Esophagus mucosa (tissue), 1 donor: ENCODE measurements around the gene TMED8. TPM values are rescaled to one million over a fixed set of nuclear protein-coding genes. Genes with fewer than 3 reads are reported as not detected.
A peak's percentile ranks its signal among the peaks of the same experiment; 100 is the strongest.
"Not testable (repeated sequence)": the region's sequence is repeated elsewhere in the genome, so short reads cannot be mapped to it uniquely, and the experiment has no call there.

Experiments
- ATAC-seq: fragments of 200-7000 bp; cut with Tn5 transposase; one replicate; pipeline ENCODE4 v1.9.1; 2020
- total RNA-seq: library from RNA; stranded (reverse); gene quantifications from one replicate; pipeline ENCODE4 v1.2.4, GENCODE V29; 2023
- donor health status: DM: yes; HTN: yes; CAD: no.

TMED8 gene, protein sequence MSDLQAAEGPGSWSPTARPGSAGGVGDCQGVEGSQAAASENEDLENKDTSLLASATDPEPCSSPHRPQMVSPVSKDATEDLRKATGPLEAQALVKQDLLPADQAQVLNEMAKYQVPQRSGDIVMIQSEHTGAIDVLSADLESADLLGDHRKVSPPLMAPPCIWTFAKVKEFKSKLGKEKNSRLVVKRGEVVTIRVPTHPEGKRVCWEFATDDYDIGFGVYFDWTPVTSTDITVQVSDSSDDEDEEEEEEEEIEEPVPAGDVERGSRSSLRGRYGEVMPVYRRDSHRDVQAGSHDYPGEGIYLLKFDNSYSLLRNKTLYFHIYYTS
- 4.6 TPM for total RNA-seq

DNA sequence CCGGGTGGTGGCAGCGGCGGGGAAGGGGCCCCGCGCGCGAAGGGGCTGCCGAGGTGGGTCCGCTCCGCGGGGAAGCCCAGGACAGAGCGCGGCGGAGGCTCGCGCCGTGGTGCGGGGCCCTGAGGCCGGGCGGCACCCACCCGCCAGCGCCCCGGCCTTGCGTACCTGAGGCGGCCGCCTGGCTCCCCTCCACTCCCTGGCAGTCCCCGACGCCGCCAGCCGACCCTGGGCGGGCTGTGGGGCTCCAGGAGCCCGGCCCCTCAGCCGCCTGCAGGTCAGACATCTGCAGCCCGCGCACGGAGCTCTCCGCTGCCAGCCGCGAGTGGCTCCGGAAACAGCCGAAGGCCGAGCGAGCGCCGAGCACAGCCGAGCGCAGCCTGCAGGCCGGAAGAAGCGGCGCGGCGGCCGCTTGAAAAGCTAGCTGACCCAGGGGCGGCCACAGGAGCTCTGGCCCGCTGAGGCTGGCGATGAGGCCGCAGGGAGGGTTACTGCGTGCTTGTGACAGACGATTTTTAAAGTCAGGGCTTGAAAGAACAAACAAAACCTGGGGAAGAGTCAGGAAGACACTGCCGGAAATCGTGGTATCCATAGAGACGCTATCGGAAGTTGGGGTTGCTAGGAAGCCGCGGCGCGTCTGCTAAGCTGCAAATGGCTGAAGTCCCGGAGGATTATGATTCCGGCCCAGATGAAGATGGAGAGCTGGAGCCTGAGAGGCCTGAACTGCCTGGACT, at the start of gene TMED8, which contains the start of gene SAMD15:
TMED8 (minus strand) TSS at position 324 of the 731 bp plus-strand sequence; CDS start at position 283, 41 bp downstream.
SAMD15 (plus strand) TSS at position 609 of the 731 bp plus-strand sequence; CDS start at position 649, 40 bp downstream.
- peak; percentile 94 for ATAC-seq

DNA sequence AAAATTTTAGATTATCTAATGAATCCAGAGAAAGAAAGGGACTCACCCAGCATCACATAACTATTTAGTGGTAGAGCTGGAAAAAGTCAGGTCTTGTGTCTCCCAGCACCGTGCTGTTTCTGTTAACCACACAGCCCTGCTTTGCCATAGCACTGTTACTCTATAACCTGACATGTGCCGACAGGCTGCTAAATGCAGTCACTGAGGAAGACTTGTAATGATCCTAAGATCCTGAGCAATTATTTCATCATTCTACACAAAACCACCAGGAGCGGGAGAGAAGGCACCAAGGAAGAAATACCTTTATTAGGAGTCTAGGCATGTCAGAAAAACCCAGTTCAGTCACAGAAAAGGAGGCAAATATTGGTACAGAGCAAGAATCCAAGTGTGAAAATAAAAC, 49.5 kb upstream of the TMED8 start:
- no peak for ATAC-seq

DNA sequence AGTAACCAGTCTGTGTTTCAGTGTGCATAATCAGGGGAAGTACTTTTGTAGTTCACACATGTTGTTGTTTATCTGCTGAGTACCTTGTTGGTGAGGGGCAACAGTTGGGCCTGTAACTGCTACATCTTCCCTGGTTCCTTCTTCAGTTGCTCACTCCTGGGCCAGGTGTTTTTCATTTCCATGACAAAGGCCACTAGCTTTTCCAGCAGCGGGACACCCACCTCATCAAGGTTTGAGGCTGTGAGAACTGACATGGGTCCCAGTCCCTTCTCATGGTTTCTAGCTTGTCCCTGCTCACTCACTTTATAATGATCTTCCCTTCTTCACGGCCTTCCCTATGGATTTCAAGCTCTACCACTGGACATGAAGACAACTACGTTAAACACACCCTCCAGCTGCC, 48.0 kb upstream of the TMED8 start:
- no peak for ATAC-seq

DNA sequence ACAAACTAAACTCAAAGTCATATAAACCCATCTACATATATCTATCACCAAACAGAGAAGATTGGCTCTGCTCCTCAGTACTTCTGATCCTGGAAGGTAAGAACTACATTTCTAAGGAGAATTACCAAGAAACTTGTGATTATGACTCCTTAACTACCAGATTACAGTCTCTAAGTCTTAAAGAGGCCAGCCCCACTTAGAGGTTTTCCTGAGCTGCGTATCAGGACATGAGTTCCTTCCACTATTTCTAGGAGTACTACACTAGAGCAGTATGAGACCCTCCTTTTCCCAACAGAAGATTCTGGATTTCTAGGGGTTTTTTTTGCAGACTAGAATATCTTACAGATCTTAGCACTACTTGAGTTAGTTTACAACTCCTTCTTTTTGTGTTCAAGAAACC, 46.5 kb upstream of the TMED8 start, which contains the start of gene NOXRED1:
NOXRED1 (minus strand) TSS at position 101 of the 400 bp plus-strand sequence. CDS start 634 bp downstream, outside the sequence.
- no peak for ATAC-seq

DNA sequence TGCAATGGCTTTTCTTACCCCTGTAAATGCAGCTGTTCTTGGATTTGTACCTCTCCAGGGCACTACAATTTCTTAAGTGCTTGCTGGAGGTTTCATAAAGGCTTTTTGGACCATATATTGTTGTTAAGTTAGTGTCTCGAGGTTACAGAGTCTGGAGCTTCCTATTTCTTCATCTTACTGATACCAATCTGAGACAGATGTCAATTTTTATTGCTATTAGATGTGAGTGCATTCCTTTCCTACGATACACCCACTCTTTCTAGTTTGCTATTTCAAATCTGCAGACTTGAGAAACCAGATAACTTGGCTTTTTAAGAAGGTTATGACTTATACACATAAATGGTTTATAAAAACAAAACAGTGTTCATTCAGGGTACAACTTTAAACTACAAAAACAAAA, 44.3 kb upstream of the TMED8 start:
- ATAC-seq: no peak

DNA sequence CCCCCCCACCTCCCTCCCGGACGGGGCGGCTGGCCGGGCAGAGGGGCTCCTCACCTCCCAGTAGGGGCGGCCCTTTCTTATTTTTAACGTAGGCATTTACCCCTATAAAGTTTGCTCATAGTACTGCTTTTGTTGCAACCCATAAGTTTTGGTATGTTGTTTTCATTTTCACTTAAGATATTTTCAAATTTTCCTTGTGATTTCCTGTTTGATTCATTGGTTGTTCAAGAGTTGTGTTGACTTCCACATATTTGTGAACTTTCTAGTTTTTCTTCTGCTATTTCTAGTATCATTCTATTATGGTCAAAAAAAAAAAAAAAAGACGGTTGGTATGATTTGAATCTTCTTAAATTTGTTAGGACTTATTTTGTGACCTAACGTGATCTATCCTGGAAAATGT, 39.9 kb upstream of the TMED8 start:
- no peak for ATAC-seq

DNA sequence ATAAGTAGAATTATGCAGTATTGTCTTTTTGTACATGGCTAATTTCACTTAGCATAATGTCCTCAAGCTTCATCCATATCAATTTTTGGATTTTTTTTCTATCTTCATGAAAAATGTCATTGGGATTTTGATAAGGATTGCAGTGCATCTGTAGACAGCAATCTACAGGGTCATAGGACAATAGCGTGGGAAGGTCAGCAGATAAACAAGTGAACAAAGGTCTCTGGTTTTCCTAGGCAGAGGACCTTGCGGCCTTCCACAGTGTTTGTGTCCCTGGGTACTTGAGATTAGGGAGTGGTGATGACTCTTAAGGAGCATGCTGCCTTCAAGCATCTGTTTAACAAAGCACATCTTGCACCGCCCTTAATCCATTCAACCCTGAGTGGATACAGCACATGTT, 39.2 kb upstream of the TMED8 start:
- ATAC-seq: not testable (repeated sequence)

DNA sequence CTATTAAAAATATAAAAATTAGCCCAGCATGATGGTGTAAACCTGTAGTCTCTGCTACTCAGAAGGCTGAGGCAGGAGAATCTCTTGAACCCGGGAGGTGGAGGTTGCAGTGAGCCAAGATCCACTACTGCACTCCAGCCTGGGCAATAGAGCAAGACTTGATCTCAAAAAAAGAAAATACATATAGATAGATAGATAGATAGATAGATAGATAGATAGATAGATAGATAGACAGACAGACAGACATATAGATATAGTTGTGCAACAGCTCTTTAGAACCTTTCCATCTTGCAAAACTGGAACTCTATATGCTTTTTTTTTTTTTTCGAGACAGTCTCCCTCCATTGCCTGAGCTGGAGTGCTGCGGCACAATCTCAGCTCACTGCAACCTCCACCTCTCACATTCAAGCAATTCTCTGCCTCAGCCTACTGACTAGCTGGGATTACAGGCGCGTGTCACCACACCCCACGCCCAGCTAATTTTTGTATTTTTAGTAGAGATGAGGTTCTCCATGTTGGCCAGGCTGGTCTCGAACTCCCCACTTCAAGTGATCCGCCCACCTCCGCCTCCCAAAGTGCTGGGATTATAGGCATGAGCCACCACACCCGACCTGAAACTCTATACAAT, 38.6 kb upstream of the TMED8 start:
- not testable (repeated sequence) for ATAC-seq

DNA sequence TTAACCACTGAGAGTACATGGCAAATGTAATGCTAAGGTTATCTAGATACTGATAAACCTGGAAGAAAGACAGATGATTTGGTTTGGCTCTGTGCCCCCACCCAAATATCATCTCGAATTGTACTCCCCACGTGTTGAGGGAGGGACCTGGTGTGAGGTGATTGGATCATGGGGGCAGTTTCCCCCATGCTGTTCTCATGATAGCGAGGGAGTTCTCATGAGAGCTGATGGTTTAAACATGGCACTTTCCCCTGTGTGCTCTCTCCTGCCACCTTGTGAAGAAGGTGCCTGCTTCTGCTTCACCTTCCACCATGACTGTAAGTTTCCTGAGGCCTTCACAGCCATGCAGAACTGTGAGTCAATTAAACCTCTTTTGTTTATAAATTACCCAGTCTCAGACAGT, 32.2 kb upstream of the TMED8 start:
- no peak for ATAC-seq

DNA sequence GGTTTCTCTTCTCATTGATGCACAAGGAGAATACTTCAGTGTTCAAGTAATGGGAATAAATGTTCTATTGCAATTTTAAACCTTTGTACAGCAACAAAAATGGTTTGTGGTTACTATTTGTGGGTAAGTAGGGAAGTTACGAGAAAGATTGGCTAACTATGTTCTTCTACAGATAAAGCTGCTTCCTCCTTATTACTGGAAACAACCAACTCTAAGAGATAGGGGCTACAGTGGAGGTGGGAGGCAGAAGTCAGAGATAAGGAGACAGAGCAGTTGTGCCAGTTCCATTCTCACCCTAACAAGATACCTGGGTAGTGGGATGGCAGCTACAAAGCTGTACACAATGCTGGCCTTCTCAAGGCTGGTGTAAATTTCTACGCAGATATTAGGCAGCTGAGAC, 30.3 kb upstream of the TMED8 start:
- ATAC-seq: no peak

DNA sequence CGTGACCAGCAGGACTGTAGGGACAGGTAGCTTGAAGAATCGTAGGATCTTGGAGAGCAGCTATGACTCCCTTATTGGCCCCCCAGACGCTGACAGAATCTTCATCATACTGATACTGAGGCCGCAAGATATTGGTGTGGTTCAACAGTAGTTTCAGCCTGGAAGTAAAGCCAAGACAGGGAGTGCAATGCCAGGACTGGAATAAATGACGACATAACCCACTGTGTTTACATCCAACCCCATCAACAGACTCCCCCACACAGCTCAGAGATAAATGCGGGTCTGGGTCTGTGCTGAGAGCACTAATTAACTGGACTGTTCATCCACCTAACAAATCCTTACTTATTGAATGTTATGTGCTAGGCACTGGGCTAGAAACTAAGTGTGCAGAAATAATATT, 29.8 kb upstream of the TMED8 start:
- ATAC-seq: no peak

DNA sequence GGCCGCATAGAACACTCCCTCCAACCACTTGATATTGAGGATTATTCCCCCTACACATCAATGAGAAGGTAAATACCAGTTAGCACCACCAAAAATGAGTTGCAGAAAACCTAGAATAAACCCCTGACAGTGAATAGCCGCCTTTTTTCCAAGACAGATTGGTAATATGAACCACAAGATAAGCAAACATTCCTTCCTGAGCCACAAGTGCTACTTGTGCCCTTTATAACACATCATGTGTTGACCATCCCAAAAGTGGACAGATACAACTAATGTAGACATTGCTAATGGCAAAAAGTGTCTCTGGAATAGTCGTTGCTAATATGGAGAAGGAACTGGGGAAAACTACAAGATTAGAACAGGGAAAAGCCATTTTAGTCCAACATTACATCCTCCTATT, 29.2 kb upstream of the TMED8 start:
- no peak for ATAC-seq

DNA sequence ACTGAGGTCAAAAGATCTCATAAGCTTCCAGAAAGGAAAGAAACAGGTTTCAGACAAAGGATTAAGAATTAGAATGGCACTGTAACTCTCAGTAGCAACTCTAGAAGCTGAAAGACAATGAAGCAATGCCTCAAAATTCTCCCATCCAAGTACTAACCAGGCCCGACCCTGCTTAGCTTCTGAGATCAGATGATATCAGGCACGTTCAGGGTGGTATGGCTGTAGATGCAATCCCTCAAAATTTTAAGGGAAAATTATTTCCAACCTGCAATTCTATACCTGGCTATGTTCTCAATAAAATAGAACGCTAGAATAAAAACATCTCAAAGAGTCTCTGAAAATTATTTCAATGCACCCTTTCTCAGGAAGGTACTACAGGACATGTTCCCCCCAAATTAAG, 26.9 kb upstream of the TMED8 start:
- no peak for ATAC-seq

DNA sequence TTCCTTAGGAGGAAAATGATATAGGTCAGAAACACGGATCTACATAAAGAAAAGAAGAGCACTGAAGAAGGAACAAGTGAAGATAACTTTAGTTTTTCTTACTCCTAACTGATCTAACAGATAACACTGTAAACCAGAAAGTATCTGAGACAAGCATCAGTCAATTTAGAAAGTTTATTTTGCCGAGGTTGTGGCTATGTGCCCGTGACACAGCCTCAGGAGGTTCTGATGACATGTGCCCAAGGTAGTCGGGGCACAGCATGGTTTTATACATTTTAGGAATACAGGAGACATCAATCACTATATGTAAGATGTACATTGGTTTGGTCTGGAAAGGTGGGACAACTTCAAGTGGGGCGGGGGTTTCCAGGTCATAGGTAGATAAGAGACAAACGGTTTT, 23.3 kb upstream of the TMED8 start:
- ATAC-seq: no peak

DNA sequence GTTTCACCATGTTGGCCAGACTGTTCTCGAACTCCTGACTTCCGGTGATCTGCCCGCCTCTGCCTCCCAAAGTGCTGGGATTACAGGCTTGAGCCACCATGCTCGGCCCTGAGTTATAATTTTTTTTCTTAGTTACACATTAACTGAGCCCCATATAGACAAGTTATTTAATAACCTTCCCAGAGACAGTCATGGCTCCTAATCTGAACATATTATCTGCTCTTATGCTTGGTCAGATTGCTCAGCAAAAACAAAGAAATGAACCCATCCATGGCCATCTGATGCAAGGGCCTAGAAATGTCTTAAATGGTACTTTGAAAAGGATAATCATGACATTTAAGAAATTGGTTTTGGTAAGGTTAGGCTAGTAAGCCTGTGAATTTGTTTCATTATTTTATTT, 13.3 kb upstream of the TMED8 start:
- no peak for ATAC-seq

DNA sequence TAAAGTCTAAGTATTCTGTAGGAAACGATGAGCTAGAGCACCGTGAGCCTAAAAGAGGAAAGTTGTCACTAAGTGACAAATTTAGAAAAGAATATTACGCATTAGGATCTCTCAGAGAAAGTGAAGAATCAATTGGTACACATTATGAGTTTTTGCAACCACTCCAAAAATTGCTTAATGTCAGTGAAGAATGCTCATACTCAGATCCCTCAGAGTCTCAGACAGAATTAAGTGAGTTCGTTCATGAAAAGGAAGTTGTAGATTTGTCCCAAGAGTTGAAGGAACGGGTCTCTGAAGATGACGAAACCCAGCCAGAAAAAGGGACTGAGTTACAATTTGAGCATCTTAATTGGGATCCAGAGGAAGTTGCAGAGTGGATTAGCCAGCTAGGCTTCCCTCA, 1.8 kb upstream of the TMED8 start:
- no peak for ATAC-seq

DNA sequence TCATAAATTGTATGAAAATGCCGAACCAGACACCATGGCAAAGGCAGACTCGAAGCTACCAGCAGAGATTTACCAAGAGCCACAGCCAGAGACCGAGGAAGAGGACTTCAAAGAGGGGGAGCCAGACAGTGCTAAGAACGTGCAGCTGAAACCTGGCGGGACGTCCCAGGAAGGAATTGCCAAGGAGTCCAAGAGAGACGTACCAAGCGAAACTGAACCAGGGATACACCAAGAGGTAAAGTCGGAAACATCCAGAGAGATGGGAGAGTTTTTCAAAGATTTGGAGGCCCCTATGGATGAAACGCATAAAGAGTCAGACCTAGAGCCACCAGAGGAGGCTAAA, 579 bp upstream of the TMED8 start:
- ATAC-seq: no peak

DNA sequence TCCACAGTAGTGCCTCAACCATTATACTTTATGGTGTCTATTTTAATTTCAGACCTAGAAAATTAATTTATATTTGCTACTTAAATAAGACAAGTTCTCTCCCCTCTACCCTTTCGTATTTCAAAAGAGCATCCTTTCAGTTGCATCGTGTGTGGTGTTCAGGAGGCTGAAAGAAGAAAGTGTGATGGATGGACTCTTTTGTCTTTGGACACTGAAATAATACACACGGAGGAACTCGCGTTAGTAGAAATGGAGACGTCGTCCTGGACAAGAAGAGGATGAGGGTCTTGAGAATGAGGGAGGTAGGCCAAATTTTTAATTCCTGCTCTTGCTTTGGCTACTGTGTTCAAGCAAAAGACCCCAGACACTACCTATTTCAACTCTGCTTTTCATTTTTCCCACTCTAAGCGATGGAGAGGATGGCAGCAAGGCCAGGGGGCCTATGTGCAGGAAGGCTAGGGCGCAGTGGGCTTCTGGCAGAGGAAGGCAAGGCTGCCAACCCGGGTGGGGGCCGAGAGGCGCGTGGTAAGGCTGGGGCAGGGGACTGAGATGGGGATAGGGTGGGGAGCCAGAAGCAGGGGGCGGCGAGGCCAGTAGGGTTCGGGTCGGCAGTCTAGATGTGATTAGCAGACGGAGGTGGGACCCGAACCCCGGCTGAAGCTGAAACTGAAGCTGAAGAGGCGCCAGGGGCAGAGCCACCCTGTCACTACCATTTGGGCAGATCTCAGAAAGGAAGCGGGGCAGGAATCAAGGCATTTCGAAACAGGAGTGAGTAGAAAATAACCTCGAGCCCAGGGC, 722 bp downstream of the TMED8 start:
- ATAC-seq: peak; percentile 29

DNA sequence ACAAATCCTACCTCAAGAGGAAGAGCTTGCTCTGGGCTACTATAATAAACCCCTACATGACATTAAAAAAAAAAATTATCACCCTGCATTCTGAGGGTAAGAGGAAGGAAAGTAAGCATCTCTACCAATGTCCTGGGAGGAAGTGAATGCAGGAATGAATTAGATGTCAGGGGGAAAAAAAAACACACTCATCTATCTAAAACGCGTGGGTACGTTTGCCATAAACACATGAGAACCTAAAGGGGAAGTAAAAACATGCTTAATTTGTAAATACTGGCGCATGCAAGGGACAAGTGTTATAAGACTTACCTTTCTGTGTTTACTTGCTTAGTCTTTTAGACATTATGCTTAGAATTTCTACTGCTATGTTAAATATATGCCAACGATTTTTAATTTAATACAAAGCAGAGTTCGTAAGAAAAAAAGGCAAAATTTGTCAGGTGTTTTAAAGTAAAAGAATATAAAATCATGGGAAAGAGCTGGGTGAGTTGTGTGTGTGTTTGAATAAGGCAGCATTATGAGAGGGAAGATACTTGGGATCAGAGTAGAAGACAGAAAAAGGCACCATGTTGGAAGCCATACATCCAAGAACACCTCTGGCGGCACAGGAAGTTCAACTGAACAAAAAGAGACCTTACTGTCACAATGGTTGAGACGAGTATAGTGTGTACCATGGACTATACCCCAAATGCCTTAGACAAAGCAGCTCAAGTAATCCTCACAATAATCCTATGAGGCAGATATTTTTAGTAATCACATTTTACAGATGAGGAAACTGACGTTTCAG, 1.5 kb downstream of the TMED8 start:
- ATAC-seq: no peak

DNA sequence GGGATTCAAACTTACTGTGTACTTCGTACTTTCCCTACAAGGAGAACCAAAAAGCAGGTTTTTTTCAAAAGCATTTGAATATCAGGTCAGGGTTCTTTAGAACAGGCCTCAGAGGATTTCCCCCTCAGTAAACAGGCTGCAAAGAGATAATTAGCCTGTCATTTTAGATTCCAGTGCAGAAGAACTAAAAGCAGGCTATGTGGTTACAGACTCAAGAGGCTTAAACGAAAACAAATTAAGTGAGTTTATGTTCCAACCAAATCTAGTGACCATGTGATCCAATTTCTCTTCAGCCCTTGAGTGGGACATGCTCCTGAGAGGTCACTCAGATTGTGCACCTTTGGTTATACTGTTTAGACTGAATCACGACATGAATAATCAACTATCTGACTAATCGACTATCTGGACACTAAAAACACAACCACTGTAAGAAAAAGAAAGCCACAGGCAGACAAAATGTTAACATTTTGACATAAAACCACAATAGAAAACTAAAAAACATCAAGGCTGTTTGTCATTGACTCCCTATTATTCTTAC, 4.5 kb downstream of the TMED8 start:
- ATAC-seq: no peak

DNA sequence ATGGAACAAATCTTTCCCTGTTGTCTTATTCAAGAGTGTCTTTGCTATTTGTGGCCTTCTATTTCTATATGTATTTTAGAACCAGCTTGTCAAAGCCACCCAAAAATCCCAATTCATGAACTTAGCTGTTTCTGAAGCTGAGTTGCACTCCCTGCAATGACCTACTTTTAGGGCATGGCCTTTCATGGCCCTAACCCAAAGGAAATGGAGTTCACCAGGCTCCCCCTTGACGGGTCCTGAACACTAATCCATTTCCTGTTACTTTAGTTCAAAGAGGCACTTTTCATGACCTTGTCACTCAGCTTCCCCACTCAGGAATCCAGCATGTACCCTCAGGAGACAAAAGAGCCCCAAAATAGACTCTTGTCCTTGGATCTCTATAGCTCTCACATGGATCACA, 7.6 kb downstream of the TMED8 start:
- no peak for ATAC-seq

DNA sequence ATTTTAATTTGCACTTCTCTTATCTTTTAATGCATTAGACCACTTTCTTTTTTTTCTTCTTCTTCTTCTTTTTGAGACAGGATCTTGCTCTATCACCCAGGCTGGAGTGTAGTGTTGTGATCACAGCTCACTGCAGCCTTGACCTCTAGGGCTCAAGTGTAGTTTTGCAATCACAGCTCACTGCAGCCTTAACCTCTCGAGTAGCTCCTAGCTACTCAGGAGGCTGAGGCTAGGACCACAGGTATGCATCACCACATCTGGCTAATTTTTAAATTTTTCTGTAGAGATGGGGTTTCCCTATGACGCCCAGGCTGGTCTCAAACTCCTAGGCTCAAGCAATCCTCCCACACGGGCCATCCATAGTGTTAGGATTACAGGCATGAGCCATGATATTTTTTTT, 12.7 kb downstream of the TMED8 start:
- no peak for ATAC-seq
